A673 (cell line): ENCODE data around the gene EFCAB9.

Experiments used
- EZH2 ChIP-seq: fragments of 200-600 bp; sonication (generic); IDR thresholded peaks from 2 replicates; pipeline ENCODE4 v1.6.1; 2017; ENCODE audit warnings: borderline replicate concordance, low read depth, mild to moderate bottlenecking, mixed read lengths, antibody characterized with exemption, low read length; ENCODE audit not compliant: poor library complexity, severe bottlenecking
- TF ChIP-seq, protein P1 (sequence below): fragments of 300-800, 200-600 bp; sonication (generic); conservative IDR thresholded peaks from 2 replicates; pipeline ENCODE4 v1.5.1; 2017; ENCODE audit warnings: low read depth, mild to moderate bottlenecking, antibody characterized with exemption, low read length, moderate library complexity, mixed read lengths

- TF ChIP-seq, protein P1, sequence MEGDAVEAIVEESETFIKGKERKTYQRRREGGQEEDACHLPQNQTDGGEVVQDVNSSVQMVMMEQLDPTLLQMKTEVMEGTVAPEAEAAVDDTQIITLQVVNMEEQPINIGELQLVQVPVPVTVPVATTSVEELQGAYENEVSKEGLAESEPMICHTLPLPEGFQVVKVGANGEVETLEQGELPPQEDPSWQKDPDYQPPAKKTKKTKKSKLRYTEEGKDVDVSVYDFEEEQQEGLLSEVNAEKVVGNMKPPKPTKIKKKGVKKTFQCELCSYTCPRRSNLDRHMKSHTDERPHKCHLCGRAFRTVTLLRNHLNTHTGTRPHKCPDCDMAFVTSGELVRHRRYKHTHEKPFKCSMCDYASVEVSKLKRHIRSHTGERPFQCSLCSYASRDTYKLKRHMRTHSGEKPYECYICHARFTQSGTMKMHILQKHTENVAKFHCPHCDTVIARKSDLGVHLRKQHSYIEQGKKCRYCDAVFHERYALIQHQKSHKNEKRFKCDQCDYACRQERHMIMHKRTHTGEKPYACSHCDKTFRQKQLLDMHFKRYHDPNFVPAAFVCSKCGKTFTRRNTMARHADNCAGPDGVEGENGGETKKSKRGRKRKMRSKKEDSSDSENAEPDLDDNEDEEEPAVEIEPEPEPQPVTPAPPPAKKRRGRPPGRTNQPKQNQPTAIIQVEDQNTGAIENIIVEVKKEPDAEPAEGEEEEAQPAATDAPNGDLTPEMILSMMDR = no peak
- no peak for TF ChIP-seq EZH2
These were observed 43.2 kb upstream of the EFCAB9 start for GRCh38 chr5:172150514-172151425.
